ENCODE measurements around the gene TCERG1L. TPM values are rescaled to one million over a fixed set of nuclear protein-coding genes. Genes with fewer than 3 reads are reported as not detected.

The TCERG1L gene
- total RNA-seq, 2 experiments from 2014 or later: 0.06 TPM; not detected in 1

DNA sequence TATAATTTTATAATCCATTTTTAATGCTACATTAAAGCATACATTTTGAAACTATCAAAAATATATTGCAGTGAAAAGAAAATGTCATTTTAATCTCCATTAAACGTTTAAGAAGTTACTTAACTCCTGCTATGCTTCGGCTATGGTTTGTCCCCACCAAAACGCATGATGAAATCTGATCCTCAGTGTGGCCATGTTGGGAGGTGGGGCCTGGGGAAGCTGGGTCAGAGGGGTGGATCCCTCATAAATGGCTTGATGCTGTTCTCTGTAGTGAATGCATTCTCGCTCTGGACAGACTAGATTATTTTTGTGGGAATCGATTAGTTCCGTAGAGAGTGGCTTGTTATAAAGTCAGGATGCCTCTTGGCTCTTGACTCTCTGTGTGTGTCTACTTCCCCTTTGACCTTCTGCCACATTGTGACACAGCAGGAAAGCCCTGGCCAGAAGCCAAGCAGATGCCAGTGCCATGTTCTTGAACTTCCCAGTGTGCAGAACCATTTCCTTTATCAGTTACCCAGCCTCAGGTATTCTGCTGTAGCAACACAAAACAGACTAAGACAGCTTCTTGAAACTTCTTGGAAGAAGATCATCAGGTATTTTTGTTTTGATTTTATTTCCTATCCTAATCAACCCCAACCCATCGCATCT lies 77.8 kb downstream of the TCERG1L start:
- ChIA-PET CTCF (no interaction called here), POLR2A (no interaction called here)
- H3K4me1 ChIP-seq (ENCODE audit: insufficient read depth, low read length): no peaks in the 10 kb centered on the region
- H3K27ac ChIP-seq (ENCODE audit: low read depth in 1 of 2, low read length in 2 of 2): no peak overlapping the region
- H3K27me3 ChIP-seq (ENCODE audit: control insufficient read depth in 1 of 2, insufficient read depth in 2 of 2, low read length in 2 of 2): peaks cover 0 to 2% of the 10 kb centered on the region in 2 experiments
- H3K36me3 Mint-ChIP-seq (ENCODE audit: low read depth): no peaks in the 10 kb centered on the region
- no peak overlapping the region for H3K27ac Mint-ChIP-seq
- H3K4me3 Mint-ChIP-seq: no peak overlapping the region
- peaks cover 6% of the 10 kb centered on the region for H3K9me3 Mint-ChIP-seq
- TF ChIP-seq, protein P1, sequence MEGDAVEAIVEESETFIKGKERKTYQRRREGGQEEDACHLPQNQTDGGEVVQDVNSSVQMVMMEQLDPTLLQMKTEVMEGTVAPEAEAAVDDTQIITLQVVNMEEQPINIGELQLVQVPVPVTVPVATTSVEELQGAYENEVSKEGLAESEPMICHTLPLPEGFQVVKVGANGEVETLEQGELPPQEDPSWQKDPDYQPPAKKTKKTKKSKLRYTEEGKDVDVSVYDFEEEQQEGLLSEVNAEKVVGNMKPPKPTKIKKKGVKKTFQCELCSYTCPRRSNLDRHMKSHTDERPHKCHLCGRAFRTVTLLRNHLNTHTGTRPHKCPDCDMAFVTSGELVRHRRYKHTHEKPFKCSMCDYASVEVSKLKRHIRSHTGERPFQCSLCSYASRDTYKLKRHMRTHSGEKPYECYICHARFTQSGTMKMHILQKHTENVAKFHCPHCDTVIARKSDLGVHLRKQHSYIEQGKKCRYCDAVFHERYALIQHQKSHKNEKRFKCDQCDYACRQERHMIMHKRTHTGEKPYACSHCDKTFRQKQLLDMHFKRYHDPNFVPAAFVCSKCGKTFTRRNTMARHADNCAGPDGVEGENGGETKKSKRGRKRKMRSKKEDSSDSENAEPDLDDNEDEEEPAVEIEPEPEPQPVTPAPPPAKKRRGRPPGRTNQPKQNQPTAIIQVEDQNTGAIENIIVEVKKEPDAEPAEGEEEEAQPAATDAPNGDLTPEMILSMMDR (IDR thresholded peaks at IDR 0.05): no peak
- no peaks in the 10 kb centered on the region for H3K27me3 Mint-ChIP-seq
- DNase-seq: no peak
- H3K36me3 ChIP-seq (ENCODE audit: insufficient read depth, low read length): no peaks in the 10 kb centered on the region
- intact Hi-C loops (cut with DNase I, micrococcal nuclease): no loop called here
- H3K9me3 ChIP-seq (ENCODE audit: control insufficient read depth in 1 of 2, insufficient read depth in 1 of 2, low read length in 2 of 2): peaks cover 0 to 29% of the 10 kb centered on the region in 2 experiments
- no peak for ATAC-seq (ENCODE audit: poor library complexity)
- H3K4me3 ChIP-seq (ENCODE audit: low read length): no peak overlapping the region
- H3K4me1 Mint-ChIP-seq (ENCODE audit: low read depth): no peaks in the 10 kb centered on the region

DNA sequence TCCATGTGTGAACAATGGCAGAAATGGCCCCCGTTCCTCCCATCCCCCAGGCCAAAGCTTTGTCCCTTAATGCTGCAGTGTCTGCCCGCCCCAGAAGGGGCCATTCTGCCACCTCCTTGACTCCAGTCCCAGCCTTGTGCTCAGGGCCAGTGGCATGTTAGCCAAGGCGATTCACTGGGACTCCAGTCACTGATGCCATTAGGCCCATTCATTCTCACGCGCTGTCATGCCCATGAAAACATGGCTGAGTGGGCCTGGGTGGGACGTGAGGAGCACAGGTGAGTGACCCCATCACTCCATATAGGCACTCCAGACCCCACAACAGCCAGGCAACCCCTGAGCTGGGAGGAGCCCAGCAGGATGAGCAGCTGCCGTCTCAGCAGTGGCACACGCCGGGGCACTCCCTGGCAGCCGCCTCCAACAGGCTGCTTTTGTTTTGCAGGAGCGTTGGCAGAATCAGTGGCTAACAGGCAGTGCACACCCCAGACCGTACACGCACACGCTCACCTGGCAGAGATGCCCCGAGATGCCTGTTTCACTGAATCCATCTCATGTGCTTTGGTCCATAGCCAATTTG lies 79.5 kb downstream of the TCERG1L start:
- H3K4me3 ChIP-seq (ENCODE audit: low read length): no peak overlapping the region
- no peak overlapping the region for H3K4me3 Mint-ChIP-seq
- H3K27ac Mint-ChIP-seq: no peak overlapping the region
- no peaks in the 10 kb centered on the region for H3K36me3 ChIP-seq (ENCODE audit: insufficient read depth, low read length)
- H3K4me1 Mint-ChIP-seq (ENCODE audit: low read depth): no peaks in the 10 kb centered on the region
- H3K36me3 Mint-ChIP-seq (ENCODE audit: low read depth): no peaks in the 10 kb centered on the region
- ATAC-seq (ENCODE audit: poor library complexity) (no peak), DNase-seq (no peak)
- TF ChIP-seq, protein P1 (IDR thresholded peaks at IDR 0.05): no peak
- peaks cover 0 to 27% of the 10 kb centered on the region in 2 experiments for H3K9me3 ChIP-seq (ENCODE audit: control insufficient read depth in 1 of 2, insufficient read depth in 1 of 2, low read length in 2 of 2)
- no peak overlapping the region for H3K27ac ChIP-seq (ENCODE audit: low read depth in 1 of 2, low read length in 2 of 2)
- intact Hi-C loops (cut with DNase I, micrococcal nuclease): no loop called here
- ChIA-PET CTCF (no interaction called here), POLR2A (no interaction called here)
- H3K27me3 Mint-ChIP-seq: no peaks in the 10 kb centered on the region
- no peaks in the 10 kb centered on the region for H3K4me1 ChIP-seq (ENCODE audit: insufficient read depth, low read length)
- no peaks in the 10 kb centered on the region for H3K27me3 ChIP-seq (ENCODE audit: control insufficient read depth in 1 of 2, insufficient read depth in 2 of 2, low read length in 2 of 2)
- peaks cover 6% of the 10 kb centered on the region for H3K9me3 Mint-ChIP-seq

DNA sequence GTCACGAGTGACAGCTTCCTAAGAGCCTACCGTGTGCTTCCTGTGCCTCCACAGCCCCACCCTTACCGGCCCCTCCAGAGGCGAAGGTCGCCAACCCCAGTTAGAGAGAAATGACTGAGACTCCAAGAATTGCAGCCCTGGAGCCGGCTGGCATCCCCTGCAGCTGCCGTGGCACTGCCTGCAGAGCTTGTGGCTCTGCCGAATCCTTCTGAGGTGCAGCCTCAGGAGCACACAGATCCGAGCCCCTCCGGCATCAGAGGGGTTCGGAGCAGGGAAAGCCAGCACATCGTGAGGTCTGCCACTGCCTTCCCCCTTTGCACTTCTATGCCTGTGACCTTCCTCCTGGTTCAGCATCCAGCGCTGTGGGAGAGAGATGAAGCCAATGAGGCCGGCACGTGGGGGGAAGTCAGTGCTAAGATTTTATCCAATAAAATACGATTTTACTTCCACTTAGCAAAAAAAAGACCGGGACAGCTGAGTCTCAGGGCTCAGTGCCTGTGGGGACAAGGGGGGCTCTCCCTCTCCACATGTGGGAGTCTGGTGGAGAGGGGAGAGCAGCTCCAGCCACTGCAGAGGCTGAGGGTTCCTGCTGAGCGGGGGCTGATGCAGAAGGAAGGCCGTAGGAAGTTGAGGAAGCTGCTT lies 80.1 kb downstream of the TCERG1L start:
- Histone ChIP-seq H3K4me3 (ENCODE audit: low read length) (no peak overlapping the region), H3K27ac (ENCODE audit: low read depth in 1 of 2, low read length in 2 of 2) (no peak overlapping the region), H3K36me3 (ENCODE audit: insufficient read depth, low read length) (no peaks in the 10 kb centered on the region), H3K9me3 (ENCODE audit: control insufficient read depth in 1 of 2, insufficient read depth in 1 of 2, low read length in 2 of 2) (peaks cover 0 to 33% of the 10 kb centered on the region in 2 experiments), H3K4me1 (ENCODE audit: insufficient read depth, low read length) (no peaks in the 10 kb centered on the region), H3K27me3 (ENCODE audit: control insufficient read depth in 1 of 2, insufficient read depth in 2 of 2, low read length in 2 of 2) (no peaks in the 10 kb centered on the region)
- DNase-seq (no peak), ATAC-seq (ENCODE audit: poor library complexity) (no peak)
- Mint-ChIP-seq H3K4me1 (ENCODE audit: low read depth) (no peaks in the 10 kb centered on the region), H3K4me3 (no peak overlapping the region), H3K27me3 (no peaks in the 10 kb centered on the region), H3K36me3 (ENCODE audit: low read depth) (no peaks in the 10 kb centered on the region), H3K9me3 (peaks cover 6% of the 10 kb centered on the region), H3K27ac (no peak overlapping the region)
- intact Hi-C loops (cut with DNase I, micrococcal nuclease): no loop called here
- TF ChIP-seq, protein P1 (IDR thresholded peaks at IDR 0.05): no peak
- POLR2A ChIA-PET: no interaction called here
- CTCF ChIA-PET: no interaction called here

Data from CD4-positive, alpha-beta T cell (primary cell).